Measurements from ENCODE around the gene PNLDC1. TPM values are rescaled to one million over a fixed set of nuclear protein-coding genes. Genes with fewer than 3 reads are reported as not detected.

Gene PNLDC1
- total RNA-seq, 2 donors from 2014 or later: not detected

DNA sequence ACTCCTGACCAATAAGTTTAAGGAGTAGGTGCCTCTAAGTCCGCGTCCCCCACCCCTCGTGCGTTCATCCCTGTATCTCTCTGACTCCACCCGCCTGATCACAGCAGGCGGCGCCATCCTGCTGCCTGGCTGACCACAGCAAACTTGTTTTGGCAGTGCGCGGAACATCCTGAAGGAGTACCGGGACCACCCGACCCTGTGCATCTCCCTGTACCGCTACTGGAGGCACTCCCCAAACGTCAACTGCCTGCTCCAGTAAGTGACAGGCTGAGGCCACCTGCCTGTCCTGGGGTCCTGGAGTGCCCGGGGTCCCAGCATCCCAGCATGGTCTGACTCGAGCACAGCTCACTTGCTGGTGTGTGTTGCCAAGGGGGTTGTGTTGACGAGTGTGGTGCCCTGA lies 19.0 kb downstream of the PNLDC1 start:
- H3K27ac Mint-ChIP-seq: no peak overlapping the region
- no peak for DNase-seq
- H3K4me1 ChIP-seq (ENCODE audit: control insufficient read depth, insufficient read depth, low read length): no peaks in the 10 kb centered on the region
- no peak overlapping the region for H3K27ac ChIP-seq (ENCODE audit: low read depth, low read length)
- no peaks in the 10 kb centered on the region for H3K36me3 Mint-ChIP-seq (ENCODE audit: low read depth)
- no peak for TF ChIP-seq CTCF (conservative IDR thresholded peaks at IDR 0.05)
- no peaks in the 10 kb centered on the region for H3K9me3 ChIP-seq (ENCODE audit: control insufficient read depth, low read length)
- H3K4me3 Mint-ChIP-seq: no peak overlapping the region
- no peaks in the 10 kb centered on the region for H3K36me3 ChIP-seq (ENCODE audit: control insufficient read depth, insufficient read depth, low read length)
- no peaks in the 10 kb centered on the region for H3K4me1 Mint-ChIP-seq
- no peak overlapping the region for H3K9ac ChIP-seq (ENCODE audit: extremely low read depth, low read length, poor library complexity, severe bottlenecking)
- no peaks in the 10 kb centered on the region for H3K9me3 Mint-ChIP-seq
- H3K27me3 ChIP-seq (ENCODE audit: control insufficient read depth, insufficient read depth, low read length, poor library complexity, severe bottlenecking): no peaks in the 10 kb centered on the region
- no peak overlapping the region for H3K4me3 ChIP-seq (ENCODE audit: low read length)
- H3K27me3 Mint-ChIP-seq (ENCODE audit: insufficient read depth): peaks cover 7% of the 10 kb centered on the region
- 92 to 97% methylated on average over 10 to 16 of the region's 16 CpGs for WGBS, 2 experiments (ENCODE audit: insufficient coverage in 1 of 2, insufficient read length in 1 of 2)

GRCh38 chr6:159819932-159820640 lies 20.0 kb downstream of the PNLDC1 start:
- DNase-seq: peak; percentile 69
- Mint-ChIP-seq H3K9me3 (no peaks in the 10 kb centered on the region), H3K27me3 (ENCODE audit: insufficient read depth) (peaks cover 7% of the 10 kb centered on the region), H3K4me3 (no peak overlapping the region), H3K4me1 (no peaks in the 10 kb centered on the region), H3K36me3 (ENCODE audit: low read depth) (no peaks in the 10 kb centered on the region), H3K27ac (no peak overlapping the region)
- no peaks in the 10 kb centered on the region for H3K36me3 ChIP-seq (ENCODE audit: control insufficient read depth, insufficient read depth, low read length)
- no peak overlapping the region for H3K9ac ChIP-seq (ENCODE audit: extremely low read depth, low read length, poor library complexity, severe bottlenecking)
- H3K9me3 ChIP-seq (ENCODE audit: control insufficient read depth, low read length): no peaks in the 10 kb centered on the region
- no peaks in the 10 kb centered on the region for H3K27me3 ChIP-seq (ENCODE audit: control insufficient read depth, insufficient read depth, low read length, poor library complexity, severe bottlenecking)
- H3K4me1 ChIP-seq (ENCODE audit: control insufficient read depth, insufficient read depth, low read length): no peaks in the 10 kb centered on the region
- no peak overlapping the region for H3K4me3 ChIP-seq (ENCODE audit: low read length)
- WGBS, 2 experiments (ENCODE audit: insufficient coverage in 1 of 2, insufficient read length in 1 of 2): 56 to 65% methylated on average over 22 to 28 of the region's 28 CpGs
- no peak overlapping the region for H3K27ac ChIP-seq (ENCODE audit: low read depth, low read length)
- no peak for TF ChIP-seq CTCF (conservative IDR thresholded peaks at IDR 0.05)

DNA sequence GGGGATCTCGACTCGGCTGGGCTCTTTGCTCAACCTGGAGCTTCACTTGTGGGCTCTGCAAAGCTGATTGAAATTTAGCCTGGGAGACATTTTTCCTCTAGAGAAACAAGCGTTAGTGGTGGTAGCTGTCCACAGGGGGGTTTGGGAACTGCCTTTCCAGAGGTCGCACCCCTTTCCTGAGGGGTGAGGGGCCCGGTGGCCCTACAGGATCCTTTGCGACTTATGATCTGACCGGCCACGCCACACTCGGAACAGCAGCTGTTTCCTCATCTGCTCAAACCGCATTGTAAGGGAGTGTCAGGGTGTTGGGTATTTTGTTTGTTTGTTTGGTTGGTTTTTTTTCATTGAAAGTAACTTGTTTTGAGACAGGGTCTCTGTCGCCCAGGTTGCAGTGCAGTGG lies 21.0 kb downstream of the PNLDC1 start:
- H3K36me3 Mint-ChIP-seq (ENCODE audit: low read depth): no peaks in the 10 kb centered on the region

More for the DNA sequence above, 21.0 kb downstream of the PNLDC1 start:
- no peak for DNase-seq
- Histone ChIP-seq H3K4me1 (ENCODE audit: control insufficient read depth, insufficient read depth, low read length) (no peaks in the 10 kb centered on the region), H3K9ac (ENCODE audit: extremely low read depth, low read length, poor library complexity, severe bottlenecking) (no peak overlapping the region), H3K27me3 (ENCODE audit: control insufficient read depth, insufficient read depth, low read length, poor library complexity, severe bottlenecking) (no peaks in the 10 kb centered on the region), H3K9me3 (ENCODE audit: control insufficient read depth, low read length) (no peaks in the 10 kb centered on the region), H3K4me3 (ENCODE audit: low read length) (no peak overlapping the region), H3K27ac (ENCODE audit: low read depth, low read length) (no peak overlapping the region), H3K36me3 (ENCODE audit: control insufficient read depth, insufficient read depth, low read length) (no peaks in the 10 kb centered on the region)
- no peak for TF ChIP-seq CTCF (conservative IDR thresholded peaks at IDR 0.05)
- Mint-ChIP-seq H3K9me3 (no peaks in the 10 kb centered on the region), H3K4me3 (no peak overlapping the region), H3K4me1 (no peaks in the 10 kb centered on the region), H3K27me3 (ENCODE audit: insufficient read depth) (peaks cover 7% of the 10 kb centered on the region), H3K27ac (no peak overlapping the region)
- 94 to 97% methylated on average over 4 to 11 of the region's 11 CpGs for WGBS, 2 experiments (ENCODE audit: insufficient coverage in 1 of 2, insufficient read length in 1 of 2)

All from endodermal cell (in vitro differentiated cells).